MM.1S (cell line): Measurements from ENCODE around the gene ZMYM5.

Source experiments
- CTCF ChIP-seq: fragments of 300-600 bp; sonication (generic); IDR thresholded peaks from 2 replicates; pipeline ENCODE4 v1.5.1; 2016; ENCODE audit warnings: antibody characterized with exemption, low read length, mixed read lengths
- EZH2phosphoT487 ChIP-seq: fragments of 300-600 bp; sonication (generic); IDR thresholded peaks from 2 replicates; pipeline ENCODE4 v1.6.1; 2018; ENCODE audit warnings: antibody characterized with exemption, low read length

GRCh38 chr13:19864746-19865309, 1.4 kb upstream of the ZMYM5 start:
- peak; percentile 47 for TF ChIP-seq CTCF
- TF ChIP-seq EZH2phosphoT487: no peak
